ENCODE results near the gene TLDC2.

TLDC2 gene

GRCh38 chr20:36850759-36851158, 25.2 kb upstream of the TLDC2 start:
- no peak for TF ChIP-seq CTCF (IDR thresholded peaks at IDR 0.05; ENCODE audit: control insufficient read depth, insufficient read depth, low read depth, low read length, missing control alignments)

GRCh38 chr20:36851490-36851889, 24.4 kb upstream of the TLDC2 start:
- no peak for DNase-seq (ENCODE audit: low read depth)
- no peak overlapping the region for H3K4me3 ChIP-seq (ENCODE audit: control insufficient read depth, low read depth, low read length)
- no peak for TF ChIP-seq CTCF (IDR thresholded peaks at IDR 0.05; ENCODE audit: control insufficient read depth, insufficient read depth, low read depth, low read length, missing control alignments)

More at GRCh38 chr20:36850759-36851158, 25.2 kb upstream of the TLDC2 start:
- DNase-seq (ENCODE audit: low read depth), result no peak
- no peak overlapping the region for H3K4me3 ChIP-seq (ENCODE audit: control insufficient read depth, low read depth, low read length)

- no peak for DNase-seq (ENCODE audit: low read depth)
- no peak for TF ChIP-seq CTCF (IDR thresholded peaks at IDR 0.05; ENCODE audit: control insufficient read depth, insufficient read depth, low read depth, low read length, missing control alignments)
- no peak overlapping the region for H3K4me3 ChIP-seq (ENCODE audit: control insufficient read depth, low read depth, low read length)
These were observed 23.8 kb upstream of the TLDC2 start for GRCh38 chr20:36852187-36852586.

GRCh38 chr20:36854348-36855240, 21.3 kb upstream of the TLDC2 start:
- no peak for TF ChIP-seq CTCF (IDR thresholded peaks at IDR 0.05; ENCODE audit: control insufficient read depth, insufficient read depth, low read depth, low read length, missing control alignments)
- H3K4me3 ChIP-seq (ENCODE audit: control insufficient read depth, low read depth, low read length), result no peak overlapping the region
- DNase-seq (ENCODE audit: low read depth), result no peak

- DNase-seq (ENCODE audit: low read depth), result no peak
- TF ChIP-seq CTCF (IDR thresholded peaks at IDR 0.05; ENCODE audit: control insufficient read depth, insufficient read depth, low read depth, low read length, missing control alignments), result no peak
- H3K4me3 ChIP-seq (ENCODE audit: control insufficient read depth, low read depth, low read length), result no peak overlapping the region
These were observed 20.7 kb upstream of the TLDC2 start for GRCh38 chr20:36855241-36855657.

GRCh38 chr20:36856195-36856594, 19.7 kb upstream of the TLDC2 start:
- DNase-seq (ENCODE audit: low read depth), result no peak
- no peak overlapping the region for H3K4me3 ChIP-seq (ENCODE audit: control insufficient read depth, low read depth, low read length)
- TF ChIP-seq CTCF (IDR thresholded peaks at IDR 0.05; ENCODE audit: control insufficient read depth, insufficient read depth, low read depth, low read length, missing control alignments), result no peak
